HCT116 (cell line): ENCODE measurements around the gene HCRT.

ENCODE experiments used
- CEBPB ChIP-seq: IDR thresholded peaks from 2 replicates; pipeline ENCODE4 v1.6.1; 2012; ENCODE audit warnings: low read depth
- CTCF ChIP-seq, 3 experiments: fragments of 200-600 bp in 1 of 3; sonication (generic) in 1 of 3; IDR thresholded peaks in 2 of 3; conservative IDR thresholded peaks in 1 of 3; 2 replicates each; pipeline ENCODE4 v1.5.1; 2012 to 2017; ENCODE audit warnings: low read depth in 2 of 3, low read length in 2 of 3, antibody characterized with exemption in 1 of 3, borderline replicate concordance in 1 of 3, control low read depth in 1 of 3, mild to moderate bottlenecking in 1 of 3, mixed read lengths in 1 of 3, mixed run types in 1 of 3, moderate library complexity in 1 of 3; ENCODE audit not compliant: insufficient read depth in 1 of 3

- TF ChIP-seq CEBPB = no peak
- TF ChIP-seq CTCF (IDR thresholded peaks at IDR 0.05 in 2 of 3, conservative IDR thresholded peaks at IDR 0.05 in 1 of 3; ENCODE audit: borderline replicate concordance in 1 of 3, insufficient read depth in 1 of 3, low read depth in 2 of 3, low read length in 2 of 3) = no peak
These were observed 48.7 kb upstream of the HCRT start for GRCh38 chr17:42233994-42234393.
